IPS-15b (cell line): ENCODE data around the gene KCNE1.
"Not testable (repeated sequence)": the region's sequence is repeated elsewhere in the genome, so short reads cannot be mapped to it uniquely, and the experiment has no call there.

ENCODE experiments used
- H3K27me3 ChIP-seq: one replicate; pipeline ENCODE4 v1.6.1; 2013; ENCODE audit warnings: low read length; ENCODE audit not compliant: control insufficient read depth, insufficient read depth
- H3K36me3 ChIP-seq: one replicate; pipeline ENCODE4 v1.6.1; 2013; ENCODE audit warnings: low read length; ENCODE audit not compliant: control insufficient read depth, insufficient read depth
- H3K4me1 ChIP-seq: one replicate; pipeline ENCODE4 v1.6.1; 2013; ENCODE audit warnings: mild to moderate bottlenecking, low read length; ENCODE audit not compliant: control insufficient read depth, insufficient read depth
- H3K4me3 ChIP-seq: one replicate; pipeline ENCODE4 v1.5.1; 2013; ENCODE audit warnings: low read depth, low read length
- H3K9ac ChIP-seq: one replicate; pipeline ENCODE4 v1.6.1; 2013; ENCODE audit warnings: low read depth, mild to moderate bottlenecking, low read length
- H3K9me3 ChIP-seq: one replicate; pipeline ENCODE4 v1.6.1; 2013; ENCODE audit warnings: mild to moderate bottlenecking, low read length; ENCODE audit not compliant: control insufficient read depth, insufficient read depth

KCNE1 gene

DNA sequence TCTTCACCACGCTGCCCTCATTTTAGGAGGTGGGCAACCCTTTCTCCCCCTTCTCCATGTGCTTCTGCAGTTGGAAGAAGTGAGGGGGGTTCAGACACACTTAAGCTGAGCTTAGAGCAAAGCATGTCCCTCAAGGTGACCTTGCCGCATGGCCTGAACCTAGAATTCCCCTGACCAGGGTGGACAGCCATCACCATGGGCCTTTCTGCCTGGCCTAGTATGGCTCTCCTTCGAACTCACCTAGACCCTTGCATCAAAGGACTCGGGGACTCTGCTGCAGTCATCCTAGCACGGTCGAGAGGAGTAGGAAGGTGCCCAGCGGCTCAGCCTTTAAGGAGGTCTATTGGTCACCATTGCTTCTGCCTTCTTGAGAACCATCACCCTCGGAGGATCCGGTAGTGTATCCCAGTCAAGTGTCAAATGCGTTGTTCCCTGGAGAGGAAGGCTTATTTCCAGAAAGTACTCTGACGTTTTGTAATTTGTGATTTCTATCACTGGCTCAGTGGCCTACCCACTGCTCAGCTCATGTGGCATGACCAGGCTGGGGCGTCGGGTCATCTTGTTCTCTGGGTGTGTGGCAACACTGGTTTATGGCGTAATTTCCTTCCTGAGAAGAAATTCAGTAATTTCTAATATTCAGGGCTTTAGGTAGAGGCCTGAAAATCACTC is at the start of gene KCNE1:
TSS of gene KCNE1 (minus strand) at position 424 of the 669 bp plus-strand sequence. CDS start 62,576 bp downstream, outside the sequence.
- no peaks in the 10 kb centered on the region for H3K27me3 ChIP-seq
- H3K4me1 ChIP-seq: no peaks in the 10 kb centered on the region
- no peak within 1 kb of the TSS for H3K4me3 ChIP-seq
- no peaks in the 10 kb centered on the region for H3K9me3 ChIP-seq
- no peak within 1 kb of the TSS for H3K9ac ChIP-seq
- no peaks in the 10 kb centered on the region for H3K36me3 ChIP-seq

DNA sequence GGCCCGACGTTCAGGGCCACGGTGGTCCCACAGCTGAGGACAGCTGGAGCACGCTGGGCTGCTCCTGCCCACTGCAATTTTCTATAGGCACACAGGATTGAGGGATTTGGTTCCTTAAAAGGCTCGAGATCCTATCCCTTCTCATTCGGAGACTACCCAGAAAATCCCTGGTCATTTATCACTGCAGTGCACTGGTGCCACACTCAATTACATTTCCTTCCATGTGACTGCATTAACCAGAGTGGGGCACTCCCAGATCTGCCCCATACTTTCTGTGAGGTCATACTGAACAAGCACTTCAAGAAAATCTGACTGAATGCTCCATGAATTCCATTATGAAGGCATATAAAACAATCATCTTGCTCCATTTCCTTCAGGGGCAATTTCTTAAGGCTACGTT is 49.8 kb upstream of the KCNE1 start:
- Histone ChIP-seq H3K4me1 (no peaks in the 10 kb centered on the region), H3K9ac (no peak overlapping the region), H3K9me3 (no peaks in the 10 kb centered on the region), H3K4me3 (no peak overlapping the region), H3K36me3 (no peaks in the 10 kb centered on the region), H3K27me3 (no peaks in the 10 kb centered on the region)

DNA sequence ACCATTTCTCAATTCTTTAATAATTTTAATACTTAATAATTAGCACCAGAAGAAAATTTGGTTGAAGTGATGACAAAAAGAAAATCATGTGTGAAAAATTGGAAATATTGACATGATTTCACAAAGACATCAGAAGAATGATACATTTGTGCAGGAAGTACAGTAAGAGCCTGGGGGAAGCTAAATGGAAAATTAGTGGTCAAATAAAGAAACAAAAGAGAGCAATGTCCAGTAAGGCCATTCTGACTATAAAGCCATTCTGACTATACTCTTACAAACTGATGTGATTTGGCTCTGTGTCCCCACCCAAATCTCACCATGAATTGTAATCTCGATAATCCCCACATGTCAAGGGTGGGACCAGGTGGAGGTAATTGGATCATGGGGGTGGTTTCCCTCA is 48.6 kb upstream of the KCNE1 start:
- H3K27me3 ChIP-seq: no peaks in the 10 kb centered on the region
- H3K9ac ChIP-seq: no peak overlapping the region
- H3K36me3 ChIP-seq: no peaks in the 10 kb centered on the region
- H3K4me3 ChIP-seq: no peak overlapping the region
- H3K4me1 ChIP-seq: no peaks in the 10 kb centered on the region
- H3K9me3 ChIP-seq: no peaks in the 10 kb centered on the region

DNA sequence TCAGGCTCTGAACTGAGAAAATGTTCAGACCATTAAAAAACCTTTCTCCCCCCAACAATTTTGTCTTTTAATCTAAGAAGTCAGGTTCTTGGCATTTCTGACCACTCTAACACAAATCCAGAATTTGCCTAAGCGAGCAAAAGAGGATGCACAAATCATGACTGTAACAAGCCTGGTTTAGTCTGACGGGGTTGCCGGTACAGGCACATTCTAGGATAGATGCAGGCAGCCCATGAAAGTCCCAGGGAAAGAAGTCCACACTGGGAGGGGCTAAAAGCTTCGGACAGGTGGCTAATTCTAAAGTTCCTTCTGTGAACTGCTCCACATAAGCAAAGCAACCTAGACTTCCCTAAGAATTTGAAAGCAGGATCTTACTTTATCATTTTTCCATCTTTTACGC is 48.0 kb upstream of the KCNE1 start:
- Histone ChIP-seq H3K36me3 (no peaks in the 10 kb centered on the region), H3K9me3 (no peaks in the 10 kb centered on the region), H3K4me3 (no peak overlapping the region), H3K4me1 (no peaks in the 10 kb centered on the region), H3K27me3 (no peaks in the 10 kb centered on the region), H3K9ac (no peak overlapping the region)

DNA sequence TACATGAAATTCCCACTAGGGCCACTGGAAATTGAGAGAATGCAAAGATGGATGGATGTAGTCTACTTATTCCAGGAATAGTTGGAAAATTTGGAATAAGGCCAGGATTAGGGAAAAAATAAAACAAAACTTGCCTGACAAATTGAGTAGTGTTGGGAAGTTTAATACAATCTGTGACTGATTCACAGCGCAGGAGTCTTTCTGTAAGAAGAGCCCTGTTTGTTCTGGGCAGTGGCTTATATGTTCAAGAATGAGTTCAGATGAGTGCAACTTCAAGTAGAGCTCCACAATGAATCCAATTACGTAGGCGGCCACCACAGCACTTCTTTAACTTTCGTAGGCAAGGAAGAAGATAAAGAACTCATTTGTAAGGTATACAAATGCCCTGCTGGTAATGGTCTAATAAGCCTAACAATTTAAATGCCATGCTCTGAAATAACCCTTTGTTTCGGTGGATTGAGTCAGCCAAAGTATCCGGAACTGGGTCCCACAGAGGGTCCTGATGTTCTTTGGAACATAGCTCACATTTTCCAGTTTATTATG is 47.1 kb upstream of the KCNE1 start:
- Histone ChIP-seq H3K36me3 (no peaks in the 10 kb centered on the region), H3K9ac (no peak overlapping the region), H3K9me3 (no peaks in the 10 kb centered on the region), H3K4me3 (no peak overlapping the region), H3K4me1 (no peaks in the 10 kb centered on the region), H3K27me3 (no peaks in the 10 kb centered on the region)

DNA sequence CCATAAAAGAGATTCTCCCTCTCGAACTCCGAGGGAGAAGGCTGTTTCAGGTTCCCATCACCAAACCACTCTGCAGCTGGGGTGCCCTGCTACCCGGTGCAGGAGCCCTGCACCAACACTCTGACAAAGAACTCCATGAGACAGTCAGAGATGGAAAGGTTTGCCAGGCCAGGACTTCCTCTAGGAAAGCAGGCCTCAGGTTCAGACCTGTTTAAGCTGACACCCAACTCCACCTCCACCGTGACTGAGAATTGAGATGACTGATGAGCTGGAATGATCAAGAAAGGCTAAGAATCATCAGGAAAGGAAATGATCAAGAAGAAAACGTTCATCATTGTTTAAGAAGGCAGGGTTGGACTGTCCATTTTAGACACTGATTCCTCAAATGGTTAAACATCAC is 46.2 kb upstream of the KCNE1 start:
- H3K27me3 ChIP-seq: no peaks in the 10 kb centered on the region
- H3K4me1 ChIP-seq: no peaks in the 10 kb centered on the region
- H3K9ac ChIP-seq: no peak overlapping the region
- H3K4me3 ChIP-seq: no peak overlapping the region
- no peaks in the 10 kb centered on the region for H3K36me3 ChIP-seq
- H3K9me3 ChIP-seq: no peaks in the 10 kb centered on the region

DNA sequence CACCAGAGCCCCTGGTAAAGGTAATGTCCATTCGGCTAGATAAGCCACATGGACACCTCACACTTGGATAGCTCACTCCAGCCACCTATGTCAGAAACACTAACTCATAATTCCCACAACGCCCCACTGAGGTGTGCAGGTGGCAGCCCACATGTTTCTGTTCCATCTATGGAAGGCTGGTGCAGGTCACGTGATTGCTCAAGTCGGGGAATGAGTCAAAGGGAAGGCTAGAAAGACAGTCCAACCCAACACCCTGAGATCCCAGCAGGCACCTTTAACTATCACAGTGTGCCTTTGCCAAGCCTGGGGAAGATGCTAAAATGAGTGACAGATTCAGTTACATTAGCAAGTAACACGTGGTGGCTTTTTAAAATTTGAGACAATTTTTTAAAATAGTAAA is 45.3 kb upstream of the KCNE1 start:
- H3K4me1 ChIP-seq: no peaks in the 10 kb centered on the region
- H3K9ac ChIP-seq: no peak overlapping the region
- H3K36me3 ChIP-seq: no peaks in the 10 kb centered on the region
- H3K9me3 ChIP-seq: no peaks in the 10 kb centered on the region
- no peaks in the 10 kb centered on the region for H3K27me3 ChIP-seq
- no peak overlapping the region for H3K4me3 ChIP-seq

DNA sequence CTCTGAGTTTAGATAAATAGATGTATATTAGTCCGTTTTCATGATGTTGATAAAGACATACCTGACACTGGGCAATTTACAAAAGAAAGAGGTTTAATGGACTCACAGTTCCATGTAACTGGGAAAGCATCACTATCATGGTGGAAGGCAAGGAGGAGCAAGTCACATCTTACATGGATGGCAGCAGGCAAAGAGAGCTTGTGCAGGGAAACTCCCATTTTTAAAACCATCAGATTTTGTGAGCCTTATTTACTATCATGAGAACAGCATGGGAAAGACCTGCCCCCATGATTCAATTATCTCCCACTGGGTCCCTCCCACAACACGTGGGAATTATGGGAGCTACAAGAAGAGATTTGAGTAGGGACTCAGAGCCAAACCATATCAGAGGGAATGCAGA is 42.7 kb upstream of the KCNE1 start:
- H3K9me3 ChIP-seq, H3K36me3 ChIP-seq, H3K4me3 ChIP-seq, H3K9ac ChIP-seq, H3K27me3 ChIP-seq, H3K4me1 ChIP-seq: not testable (repeated sequence)

DNA sequence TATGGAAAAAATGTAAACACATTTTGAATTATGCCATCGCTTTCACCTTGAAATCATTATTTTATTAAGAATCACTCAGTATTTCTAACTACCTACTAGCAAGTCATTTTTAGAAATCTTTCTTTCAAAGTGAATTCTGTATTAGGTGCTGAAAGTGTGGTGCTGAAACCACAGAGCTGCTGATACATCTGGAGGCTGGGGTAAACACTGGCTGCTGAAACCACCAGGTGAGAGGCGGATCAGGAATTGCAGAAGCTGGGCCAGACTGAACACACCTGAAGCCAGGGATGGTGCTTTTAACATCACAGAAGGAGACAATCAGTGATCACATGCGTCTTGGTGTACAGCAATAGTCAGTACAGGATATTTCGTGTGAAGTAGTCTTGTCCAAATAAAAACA is 42.2 kb upstream of the KCNE1 start:
- Histone ChIP-seq H3K9ac (no peak overlapping the region), H3K36me3 (no peaks in the 10 kb centered on the region), H3K4me1 (no peaks in the 10 kb centered on the region), H3K4me3 (no peak overlapping the region), H3K9me3 (no peaks in the 10 kb centered on the region), H3K27me3 (no peaks in the 10 kb centered on the region)

DNA sequence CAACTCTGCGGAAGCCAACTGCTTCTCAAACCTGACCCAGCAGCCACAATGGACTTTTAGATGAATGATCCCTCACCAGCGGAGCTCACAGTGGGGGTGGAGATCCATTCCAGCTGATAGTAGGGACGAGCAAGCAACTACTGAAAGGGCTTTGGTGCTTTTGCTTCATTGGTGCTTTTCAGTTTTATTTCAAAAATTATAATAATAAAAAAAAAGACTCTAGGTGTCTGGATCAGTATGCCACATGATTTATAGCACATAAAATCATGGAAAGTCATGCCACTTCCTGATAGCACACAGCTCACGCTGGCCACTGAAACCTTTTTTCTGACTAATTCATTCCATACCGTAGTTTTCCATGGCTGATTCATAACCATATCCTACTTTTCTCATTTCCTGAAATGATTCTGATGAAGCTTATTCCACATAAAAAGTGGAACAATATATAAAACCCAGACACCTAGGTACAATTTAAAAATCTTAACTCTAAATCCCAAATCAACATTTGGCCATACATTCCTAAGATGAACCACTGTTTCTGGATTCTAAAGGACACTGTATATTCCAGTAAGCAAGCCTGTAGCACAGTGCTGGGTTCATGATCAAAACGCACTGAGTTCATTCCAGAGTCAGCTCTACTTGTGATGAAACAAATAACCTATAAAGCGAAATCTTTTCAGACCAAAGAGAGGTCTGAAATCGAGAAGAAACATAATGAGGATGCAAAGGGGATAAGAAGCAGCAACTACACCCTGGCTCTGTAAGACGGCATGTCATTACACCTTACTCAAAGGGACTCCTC is 41.3 kb upstream of the KCNE1 start:
- Histone ChIP-seq H3K27me3 (no peaks in the 10 kb centered on the region), H3K4me3 (no peak overlapping the region), H3K4me1 (no peaks in the 10 kb centered on the region), H3K9ac (no peak overlapping the region), H3K36me3 (no peaks in the 10 kb centered on the region), H3K9me3 (no peaks in the 10 kb centered on the region)

DNA sequence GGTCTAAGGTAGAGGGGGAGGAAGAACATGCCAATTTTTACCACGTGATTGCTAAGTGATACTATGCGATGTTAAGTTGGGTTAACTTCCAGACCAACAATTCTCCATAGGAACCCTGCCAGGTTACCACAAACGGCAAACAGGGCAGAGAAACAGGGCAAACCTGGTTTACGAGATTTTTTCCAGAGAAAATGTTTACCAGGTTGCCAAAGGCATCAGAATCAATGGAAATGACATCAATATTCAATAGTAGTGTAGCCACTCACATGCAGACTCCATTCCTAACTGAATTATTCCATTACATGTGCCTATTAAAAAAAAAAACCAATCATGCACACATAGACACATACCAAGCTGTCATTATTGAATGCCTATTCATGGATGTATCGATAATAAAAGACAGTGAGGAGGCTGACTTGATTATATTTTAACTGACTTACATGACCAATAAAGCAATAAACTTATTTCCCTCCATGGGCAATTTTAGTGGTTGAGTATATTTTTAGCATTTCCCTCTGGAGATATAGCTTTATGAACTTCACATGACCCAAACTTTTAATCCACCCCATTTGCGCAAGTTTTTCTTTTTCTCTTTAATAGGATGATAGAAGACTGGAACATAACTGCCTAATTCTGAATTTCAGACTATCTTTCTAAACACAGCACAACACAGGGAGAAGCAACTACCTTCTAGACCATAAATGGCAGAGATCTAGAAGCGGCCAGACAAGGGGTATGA is 40.5 kb upstream of the KCNE1 start:
- no peak overlapping the region for H3K9ac ChIP-seq
- H3K4me3 ChIP-seq: no peak overlapping the region
- H3K36me3 ChIP-seq: no peaks in the 10 kb centered on the region
- no peaks in the 10 kb centered on the region for H3K9me3 ChIP-seq
- H3K4me1 ChIP-seq: no peaks in the 10 kb centered on the region
- no peaks in the 10 kb centered on the region for H3K27me3 ChIP-seq
